Spleen (tissue), 7 donors: ENCODE data around the gene SMG5.

Experiments used
- CTCF ChIP-seq, 11 experiments: fragments of 200-600 bp in 7 of 11; fragments of 450-650 bp in 4 of 11; sonication (generic) in 4 of 11; IDR thresholded peaks in 8 of 11; conservative IDR thresholded peaks in 3 of 11; 1 replicate in 7 of 11; 2 replicates in 4 of 11; pipeline versions ENCODE4 v1.4.0 to v1.8.0; 2016 to 2021; ENCODE audit warnings: antibody characterized with exemption in 11 of 11, inconsistent platforms in 4 of 11, mild to moderate bottlenecking in 1 of 11
- POLR2AphosphoS5 ChIP-seq, 3 donors: sonication (generic); formaldehyde crosslinking; IDR thresholded peaks; one replicate each; pipeline ENCODE4 v1.5.1; 2017; ENCODE audit warnings: antibody characterized with exemption in 3 of 3
- donor health status: DM: no; HTN: no; CAD: no; lungs with moderate emphysema.
- donor health status: DM: no; HTN: no; CAD: no.
- donor health status: DM: no; HTN: no; CAD: no.

- TF ChIP-seq CTCF (IDR thresholded peaks at IDR 0.05 in 8 of 11, conservative IDR thresholded peaks at IDR 0.05 in 3 of 11) (no peak), POLR2AphosphoS5 (IDR thresholded peaks at IDR 0.05) (no peak)
Observed at GRCh38 chr1:156320560-156320959, 37.9 kb upstream of the SMG5 start.
